GM12874 (cell line): ENCODE measurements around the gene GPR158.

ENCODE experiments used
- CTCF ChIP-seq: IDR thresholded peaks from 2 replicates; pipeline ENCODE4 v1.5.1; 2011; ENCODE audit warnings: low read depth, mild to moderate bottlenecking, control low read depth, low read length, moderate library complexity; ENCODE audit not compliant: insufficient read depth

GPR158 gene

GRCh38 chr10:25162391-25162790 lies 12.4 kb upstream of the GPR158 start:
- TF ChIP-seq CTCF = no peak

DNA sequence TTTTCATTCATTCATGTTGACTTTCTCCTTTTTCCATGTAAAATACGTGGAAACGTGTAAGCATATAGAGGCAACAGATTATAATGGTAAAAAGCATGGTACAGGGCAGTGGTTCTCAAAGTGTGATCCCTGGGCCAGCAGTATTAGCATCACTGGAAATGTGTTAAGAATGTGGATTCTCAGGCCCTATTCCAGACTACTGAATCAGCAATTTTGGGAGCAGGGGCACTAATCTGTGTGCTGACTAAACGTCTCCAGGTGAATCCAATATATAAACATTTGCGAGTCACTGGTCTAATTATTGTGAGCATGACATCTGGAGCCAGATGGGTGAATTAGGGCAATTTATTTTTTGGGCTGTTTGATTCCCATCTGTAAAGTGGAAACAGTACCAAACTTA lies 5.1 kb upstream of the GPR158 start:
- TF ChIP-seq CTCF = no peak

DNA sequence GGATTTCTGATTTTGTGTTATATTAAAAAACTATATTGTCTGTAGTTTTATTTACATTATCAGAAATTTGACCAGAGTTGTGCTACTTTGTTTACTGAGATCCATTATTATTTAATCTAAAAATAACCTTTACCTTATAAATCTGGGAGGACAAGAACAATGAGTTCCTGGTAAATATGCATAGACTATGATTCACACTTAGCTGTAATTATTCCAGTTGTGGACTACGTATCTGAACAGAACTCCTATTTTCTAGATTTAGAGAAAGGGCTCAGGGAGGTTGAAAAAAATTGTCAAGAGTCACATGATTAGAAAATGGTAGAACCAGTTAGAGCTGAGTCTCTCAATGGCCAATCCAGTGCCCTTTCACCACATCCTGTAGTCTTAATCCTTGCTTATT lies 4.2 kb upstream of the GPR158 start:
- no peak for TF ChIP-seq CTCF

- TF ChIP-seq CTCF = no peak
These were observed 973 bp downstream of the GPR158 start for GRCh38 chr10:25175527-25176420.

DNA sequence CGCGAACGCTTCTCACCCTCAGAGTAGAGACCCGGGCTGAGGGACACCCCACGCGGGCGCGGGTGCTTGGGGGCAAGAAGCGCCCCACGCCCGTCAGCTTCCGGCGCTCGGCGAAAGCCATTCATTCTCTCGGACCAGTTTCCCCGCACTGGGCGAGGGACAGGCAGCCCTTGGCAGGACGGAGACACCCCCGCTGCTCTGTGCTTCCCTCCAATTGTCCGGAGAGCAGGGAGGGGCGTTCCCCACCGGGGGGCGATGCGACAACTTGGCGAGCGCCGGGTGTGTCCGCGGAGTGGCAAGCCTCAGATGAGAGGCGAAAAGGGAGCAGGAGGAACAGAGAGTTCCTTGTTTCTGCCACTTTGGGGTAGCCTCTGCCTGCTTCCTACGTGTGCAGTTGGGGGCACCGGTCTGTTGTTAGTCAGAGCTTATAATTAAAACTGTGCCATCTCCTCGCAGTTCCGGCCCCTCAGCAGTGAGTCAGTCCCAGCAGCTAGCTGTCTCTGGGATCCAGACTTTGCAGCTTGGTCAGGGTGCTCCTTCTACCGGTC lies 1.7 kb downstream of the GPR158 start:
- TF ChIP-seq CTCF = no peak

DNA sequence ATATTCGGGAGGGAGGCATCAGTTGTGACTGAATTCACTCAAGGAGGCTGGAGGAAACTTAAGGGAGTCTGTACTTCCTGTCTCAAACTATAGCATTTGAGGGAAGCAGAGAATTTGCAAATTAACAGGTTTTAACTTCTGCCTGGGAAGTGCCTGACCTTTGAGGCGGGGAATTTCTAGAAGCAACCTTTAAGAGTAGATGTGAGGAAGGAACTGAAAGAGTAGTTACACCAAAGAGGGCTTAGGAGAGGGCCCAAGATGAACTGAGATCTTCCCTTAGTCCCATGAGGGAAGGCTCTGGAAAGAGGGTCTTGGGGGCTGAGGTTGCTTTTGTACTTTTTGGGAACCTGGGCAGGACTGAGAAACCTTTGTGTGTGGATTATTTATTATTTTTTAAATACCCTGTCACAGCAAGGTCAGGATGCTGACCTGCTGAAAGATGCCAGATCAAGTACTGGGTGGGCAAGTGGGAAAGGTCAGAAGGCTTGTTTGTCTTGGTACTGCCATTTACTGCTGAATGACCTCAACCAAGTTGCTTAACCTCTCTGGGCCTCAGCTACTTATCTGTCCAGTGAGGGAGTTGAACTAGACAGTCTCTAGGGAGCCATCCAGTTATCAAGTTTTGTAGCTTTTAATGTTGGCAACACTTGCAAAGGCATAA lies 2.4 kb downstream of the GPR158 start:
- TF ChIP-seq CTCF = no peak

GRCh38 chr10:25177754-25178135 lies 2.9 kb downstream of the GPR158 start:
- TF ChIP-seq CTCF = no peak
